Skin epidermis (tissue), 12 donors: ENCODE results near the gene KIRREL3.

Source experiments
- H3K27ac ChIP-seq, 21 experiments: fragments of 200-600 bp; sonication (generic) in 11 of 21; one replicate each; pipeline ENCODE4 v1.5.0; 2020; ENCODE audit warnings: mild to moderate bottlenecking in 3 of 21, inconsistent platforms in 2 of 21, moderate library complexity in 2 of 21
- H3K4me3 ChIP-seq, 7 experiments: fragments of 200-600 bp; sonication (generic) in 2 of 7; one replicate each; pipeline ENCODE4 v1.5.0; 2020; ENCODE audit warnings: inconsistent platforms in 2 of 7, mild to moderate bottlenecking in 2 of 7, moderate library complexity in 1 of 7

The KIRREL3 gene

GRCh38 chr11:126924376-126925040 is 76.1 kb downstream of the KIRREL3 start:
- Histone ChIP-seq H3K4me3 (no peak overlapping the region), H3K27ac (no peak overlapping the region)

- no peak overlapping the region for H3K27ac ChIP-seq
- H3K4me3 ChIP-seq, result no peak overlapping the region
Measured at GRCh38 chr11:126920833-126921232, 79.7 kb downstream of the KIRREL3 start.

DNA sequence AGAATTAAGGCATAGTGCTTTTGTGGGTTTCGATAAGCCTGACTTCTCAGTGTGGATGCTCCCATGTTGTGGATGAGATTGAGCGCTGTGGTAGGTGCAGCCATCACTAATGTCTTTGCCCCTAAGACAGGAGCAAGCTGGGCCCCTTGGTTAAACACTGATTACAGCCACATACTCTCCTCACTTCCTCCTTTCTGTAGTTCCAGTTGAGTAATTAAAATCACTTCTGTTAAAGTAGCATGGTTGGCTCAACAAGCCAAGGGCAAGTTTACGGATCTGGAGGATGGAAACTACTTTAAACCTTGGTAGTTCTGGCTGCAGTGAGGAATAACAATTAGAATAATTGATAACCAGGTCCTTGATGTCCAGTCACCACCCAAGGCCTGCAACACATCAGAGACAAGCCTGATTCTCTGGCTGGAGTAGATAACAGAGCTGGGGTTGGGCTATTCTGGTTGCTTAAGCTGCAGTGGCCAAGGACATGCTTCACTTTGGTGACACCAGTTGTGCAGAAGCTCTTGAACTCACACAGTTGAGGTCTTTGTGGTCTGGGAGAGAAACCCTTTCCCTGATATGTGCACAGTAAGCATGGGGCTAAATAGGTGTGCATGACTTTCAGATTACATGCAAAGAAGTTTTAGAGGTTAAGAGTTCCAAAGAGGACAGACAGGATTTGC is 81.3 kb downstream of the KIRREL3 start:
- Histone ChIP-seq H3K27ac (no peak overlapping the region), H3K4me3 (no peak overlapping the region)

DNA sequence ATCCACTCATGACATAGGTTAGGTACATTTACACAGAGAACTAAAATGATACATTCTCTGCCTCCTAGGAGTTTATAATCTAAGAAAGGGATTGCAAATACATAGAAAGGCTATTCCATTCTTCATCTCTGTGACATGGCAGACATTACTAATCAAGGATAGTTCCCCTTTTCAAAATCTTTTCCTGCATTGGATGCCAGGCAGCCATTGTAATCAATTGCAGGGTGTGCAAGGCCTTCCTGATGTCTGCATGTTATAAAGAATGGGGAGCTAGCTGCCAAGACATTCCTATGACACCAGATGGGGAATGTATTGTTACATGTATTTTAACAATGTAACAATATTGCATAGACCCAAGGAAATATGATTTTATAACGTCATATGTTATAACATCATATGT is 82.0 kb downstream of the KIRREL3 start:
- Histone ChIP-seq H3K27ac (no peak overlapping the region), H3K4me3 (no peak overlapping the region)

- no peak overlapping the region for H3K27ac ChIP-seq
Measured at GRCh38 chr11:126917531-126918204, 82.9 kb downstream of the KIRREL3 start.

GRCh38 chr11:126915430-126915829 is 85.1 kb downstream of the KIRREL3 start:
- Histone ChIP-seq H3K27ac (no peak overlapping the region), H3K4me3 (no peak overlapping the region)

More at GRCh38 chr11:126917531-126918204, 82.9 kb downstream of the KIRREL3 start:
- no peak overlapping the region for H3K4me3 ChIP-seq

DNA sequence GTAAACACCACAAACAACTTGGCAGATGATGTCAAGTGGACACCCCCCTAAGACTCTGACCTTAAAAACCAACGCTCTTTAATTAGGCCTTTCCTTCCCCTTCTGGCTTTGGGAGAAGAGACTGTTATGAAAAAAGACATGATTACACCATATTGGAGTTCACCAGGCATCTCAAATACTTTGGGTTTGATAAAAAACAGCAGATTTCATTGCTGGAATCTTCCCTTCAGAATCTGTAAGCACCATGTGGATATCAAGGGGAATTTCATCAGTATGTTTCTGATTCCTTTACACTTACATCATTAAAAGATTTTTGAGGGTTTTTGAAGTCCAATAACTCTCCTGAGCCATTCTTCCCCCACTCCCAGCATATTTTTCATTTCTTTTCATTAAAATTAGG is 85.6 kb downstream of the KIRREL3 start:
- H3K27ac ChIP-seq, result no peak overlapping the region

DNA sequence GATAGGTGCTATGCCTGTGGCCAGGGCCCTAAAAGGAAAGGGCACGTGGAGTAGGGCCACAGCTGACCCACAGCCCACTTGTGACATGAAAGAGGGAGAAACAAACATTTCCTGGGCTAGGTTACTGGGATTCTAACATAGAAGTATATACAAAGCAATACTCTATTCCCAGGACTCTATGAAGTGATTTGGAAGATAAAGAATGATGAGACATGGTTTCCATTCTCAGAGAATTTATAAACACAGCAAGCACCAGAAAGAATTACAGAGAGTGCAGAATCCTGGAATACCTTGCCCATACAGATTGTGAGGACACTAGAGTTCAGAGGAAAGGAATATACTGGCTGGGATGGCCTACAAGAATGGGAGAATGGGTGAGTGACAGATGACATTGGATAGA is 86.4 kb downstream of the KIRREL3 start:
- Histone ChIP-seq H3K27ac (no peak overlapping the region), H3K4me3 (no peak overlapping the region)

More for the DNA sequence above, 85.6 kb downstream of the KIRREL3 start:
- H3K4me3 ChIP-seq, result no peak overlapping the region

GRCh38 chr11:126904520-126904919 is 96.0 kb downstream of the KIRREL3 start:
- Histone ChIP-seq H3K27ac (no peak overlapping the region), H3K4me3 (no peak overlapping the region)

DNA sequence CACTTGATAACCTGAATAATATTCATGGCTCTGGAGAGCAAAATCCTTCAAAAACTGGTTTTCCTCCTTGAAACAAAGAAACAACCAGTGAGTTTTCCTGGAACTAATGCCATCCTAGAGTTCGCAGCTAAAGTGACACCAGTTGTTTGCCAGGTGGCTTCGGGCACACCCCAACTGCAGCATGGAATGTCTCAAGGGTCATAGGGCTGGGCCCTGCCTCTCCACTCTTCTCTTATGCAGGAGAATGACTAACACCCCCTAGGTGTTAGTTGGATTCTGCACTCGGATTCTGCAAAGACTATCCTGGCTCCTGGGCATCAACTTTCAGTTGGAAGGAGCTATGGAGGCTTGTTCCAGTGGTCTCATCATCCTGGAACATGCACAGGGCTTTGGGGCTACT is 98.8 kb downstream of the KIRREL3 start:
- no peak overlapping the region for H3K27ac ChIP-seq

GRCh38 chr11:126899961-126900748 is 100.4 kb downstream of the KIRREL3 start:
- Histone ChIP-seq H3K4me3 (no peak overlapping the region), H3K27ac (no peak overlapping the region)

More for the DNA sequence above, 98.8 kb downstream of the KIRREL3 start:
- no peak overlapping the region for H3K4me3 ChIP-seq

- Histone ChIP-seq H3K4me3 (no peak overlapping the region), H3K27ac (no peak overlapping the region)
Measured at GRCh38 chr11:126898802-126899201, 101.8 kb downstream of the KIRREL3 start.

DNA sequence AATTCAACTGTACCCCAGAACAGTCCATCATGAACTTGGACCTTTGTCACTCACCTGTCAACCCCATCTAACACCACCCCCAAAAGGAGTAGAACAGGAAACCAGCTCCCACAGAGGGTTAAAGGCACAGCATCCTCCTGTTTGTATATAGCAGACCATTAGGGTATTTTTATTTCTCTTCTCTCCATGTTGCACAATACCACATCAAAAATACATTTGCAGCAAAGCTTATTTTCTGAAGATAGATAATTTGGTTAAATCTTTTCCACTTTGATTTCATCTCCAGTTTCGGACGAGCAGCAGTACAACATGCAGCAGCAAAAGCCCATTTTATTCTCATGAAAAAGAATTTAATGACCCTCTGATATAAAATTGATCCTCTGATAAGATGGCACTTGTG is 103.1 kb downstream of the KIRREL3 start:
- H3K4me3 ChIP-seq, result no peak overlapping the region
- H3K27ac ChIP-seq, result no peak overlapping the region

GRCh38 chr11:126896025-126896424 is 104.5 kb downstream of the KIRREL3 start:
- Histone ChIP-seq H3K27ac (no peak overlapping the region), H3K4me3 (no peak overlapping the region)

- Histone ChIP-seq H3K27ac (no peak overlapping the region), H3K4me3 (no peak overlapping the region)
Measured at GRCh38 chr11:126893796-126894195, 106.8 kb downstream of the KIRREL3 start.

GRCh38 chr11:126892756-126893155 is 107.8 kb downstream of the KIRREL3 start:
- H3K4me3 ChIP-seq, result no peak overlapping the region
- H3K27ac ChIP-seq, result no peak overlapping the region

- no peak overlapping the region for H3K4me3 ChIP-seq
- no peak overlapping the region for H3K27ac ChIP-seq
Measured at GRCh38 chr11:126891556-126892217, 108.9 kb downstream of the KIRREL3 start.

DNA sequence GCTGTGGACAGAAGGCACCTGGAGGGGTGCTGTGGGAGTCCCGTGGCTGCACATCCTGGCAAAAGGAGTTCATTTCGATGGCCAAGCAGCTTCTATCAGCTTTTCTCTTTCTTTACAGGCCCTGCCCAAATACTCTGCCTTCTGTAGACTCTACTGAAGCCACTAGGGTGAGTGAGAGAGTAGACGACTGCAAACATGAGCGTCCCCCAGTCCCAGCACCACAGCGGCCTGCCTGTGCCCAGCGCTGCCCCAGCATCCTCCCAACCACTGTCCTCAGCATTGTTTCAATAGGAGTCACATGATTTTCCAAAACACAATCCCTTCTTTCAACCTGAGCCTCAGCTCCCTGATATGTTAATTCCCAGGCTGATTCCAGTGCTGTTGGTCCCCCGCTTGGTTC is 110.0 kb downstream of the KIRREL3 start:
- Histone ChIP-seq H3K4me3 (no peak overlapping the region), H3K27ac (no peak overlapping the region)

GRCh38 chr11:126888115-126888712 is 112.4 kb downstream of the KIRREL3 start:
- Histone ChIP-seq H3K4me3 (no peak overlapping the region), H3K27ac (no peak overlapping the region)
